Heart left ventricle (tissue), 13 donors: ENCODE measurements around the gene PRDX5.

Experiments
- CTCF ChIP-seq, 12 donors: fragments of 200-600 bp; sonication (generic) in 4 of 12; IDR thresholded peaks; one replicate each; pipeline versions ENCODE4 v1.5.0 to v1.8.0; 2018 to 2022; ENCODE audit warnings: antibody characterized with exemption in 12 of 12, mild to moderate bottlenecking in 5 of 12
- POLR2A ChIP-seq, 2 donors: fragments of 450-650 bp; IDR thresholded peaks; one replicate each; pipeline ENCODE4 v1.6.1; 2017; ENCODE audit warnings: antibody characterized with exemption in 2 of 2, mild to moderate bottlenecking in 2 of 2, moderate library complexity in 2 of 2
- donor health status: ischemic (EF 13 %, LVEDD 7.1; RV severe dilation, severe dysfunction).
- donor health status: DM: no; HTN: yes; CAD: no.
- donor health status: DM: no; HTN: no; CAD: no.
- donor health status: ischemic (EF 25% LVEDD 6.9; RV normal size, moderate dysfunction).
- donor health status: ischemic (EF 25% LVEDD 5.7; RV mildly dilated, moderate dysfunction).
- donor health status: ischemic (EF 35%, LVEDD 5.7; RV mildly dilated, moderate dysfunction).
- donor health status: nonischemic (EF 11% LVEDD 7.7; RV severe dilation, severe dysfunction).
- donor health status: DM: yes; HTN: yes; CAD: no.
- donor health status: PGD.
- donor health status: ischemic (EF 29% LVEDD 5.4; RV normal size, mild dysfunction).
- donor health status: nonischemic (EF 23%, LVEDD 6.1; RV moderate dilation, normal function).

GRCh38 chr11:64295760-64296159 lies 22.2 kb upstream of the PRDX5 start:
- TF ChIP-seq CTCF (IDR thresholded peaks at IDR 0.05) (no peak), POLR2A (IDR thresholded peaks at IDR 0.05) (no peak)
